PC-9 (cell line): Measurements from ENCODE around the gene RNF4.

Experiments used
- CTCF ChIP-seq: fragments of 200-600 bp; sonication (generic); conservative IDR thresholded peaks from 2 replicates; pipeline ENCODE4 v1.6.1; 2017; ENCODE audit warnings: mixed run types, antibody characterized with exemption, mild to moderate bottlenecking, moderate library complexity
- EZH2 ChIP-seq: fragments of 200-600 bp; sonication (generic); IDR thresholded peaks from 2 replicates; pipeline ENCODE4 v1.8.0; 2017; ENCODE audit warnings: antibody characterized with exemption, low read depth

GRCh38 chr4:2436761-2437474, 32.0 kb upstream of the RNF4 start:
- TF ChIP-seq CTCF, result no peak
- no peak for TF ChIP-seq EZH2
